GM13976 (cell line): ENCODE results near the gene FOXN3.

ENCODE experiments used
- DNase-seq: peaks from one replicate; pipeline ENCODE4 v3.0.0; 2012; ENCODE audit warnings: low spot score
- CTCF ChIP-seq: IDR thresholded peaks from 2 replicates; pipeline ENCODE4 v1.5.1; 2012; ENCODE audit warnings: borderline replicate concordance, mild to moderate bottlenecking; ENCODE audit not compliant: insufficient read depth; ENCODE audit errors: extremely low read depth, missing control alignments, control extremely low read depth
- in situ Hi-C: fragments of 300-500 bp; cut with MboI; formaldehyde crosslinking; loops from one replicate; pipeline ENCODE4 v1.12.0; 2022; ENCODE audit warnings: low sequenced_read_pairs, mixed read lengths, inconsistent platforms; ENCODE audit not compliant: unreplicated experiment

FOXN3 gene

GRCh38 chr14:89245802-89246201 lies 171.2 kb downstream of the FOXN3 start:
- in situ Hi-C loops, result no loop called here
- no peak for DNase-seq
- no peak for TF ChIP-seq CTCF

GRCh38 chr14:89244720-89245119 lies 172.3 kb downstream of the FOXN3 start:
- TF ChIP-seq CTCF, result no peak
- no peak for DNase-seq
- in situ Hi-C loops, result no loop called here

- in situ Hi-C loops, result no loop called here
- DNase-seq, result no peak
- no peak for TF ChIP-seq CTCF
Measured at GRCh38 chr14:89243741-89244140, 173.3 kb downstream of the FOXN3 start.

- in situ Hi-C loops, result no loop called here
- TF ChIP-seq CTCF, result no peak
- DNase-seq, result no peak
Measured at GRCh38 chr14:89243286-89243685, 173.7 kb downstream of the FOXN3 start.

GRCh38 chr14:89242652-89243279 lies 174.3 kb downstream of the FOXN3 start:
- in situ Hi-C loops, result no loop called here
- no peak for DNase-seq
- TF ChIP-seq CTCF, result no peak

- no peak for TF ChIP-seq CTCF
- in situ Hi-C loops, result no loop called here
- DNase-seq, result no peak
Measured at GRCh38 chr14:89241934-89242651, 174.9 kb downstream of the FOXN3 start.
